GM23338 (cell line): Measurements from ENCODE around the gene ADPRHL1. TPM values are rescaled to one million over a fixed set of nuclear protein-coding genes. Genes with fewer than 3 reads are reported as not detected.

Experiments
- ATAC-seq: fragments of 200-7000 bp; cut with Tn5 transposase; 3 replicates; pipeline ENCODE4 v1.9.1; 2020
- DNase-seq: peaks from one replicate; pipeline ENCODE4 v3.0.0-alpha.2; 2015; ENCODE audit warnings: low spot score
- H2AFZ ChIP-seq: fragments of 200-600 bp; sonication (generic); 2 replicates; pipeline ENCODE4 v1.8.0; 2016; ENCODE audit warnings: antibody characterized with exemption, mild to moderate bottlenecking, moderate library complexity
- H3F3A ChIP-seq: fragments of 200-600 bp; sonication (generic); replicated peaks from 2 replicates; pipeline ENCODE4 v1.8.0; 2017; ENCODE audit warnings: antibody characterized with exemption, mixed run types, low read depth
- H3K27ac ChIP-seq: fragments of 200-600 bp; sonication (generic); 2 replicates; pipeline ENCODE4 v1.6.1; 2016; ENCODE audit warnings: low read depth
- H3K27me3 ChIP-seq: fragments of 200-600 bp; sonication (generic); 2 replicates; pipeline ENCODE4 v1.8.0; 2016; ENCODE audit warnings: mild to moderate bottlenecking, mixed run types, moderate library complexity; ENCODE audit not compliant: insufficient read depth
- H3K36me3 ChIP-seq: fragments of 200-600 bp; sonication (generic); 2 replicates; pipeline ENCODE4 v1.8.0; 2016; ENCODE audit warnings: mild to moderate bottlenecking; ENCODE audit not compliant: insufficient read depth
- H3K4me1 ChIP-seq: fragments of 200-600 bp; sonication (generic); 2 replicates; pipeline ENCODE4 v1.8.0; 2016; ENCODE audit warnings: mild to moderate bottlenecking, moderate library complexity; ENCODE audit not compliant: insufficient read depth
- H3K4me2 ChIP-seq: fragments of 200-600 bp; sonication (generic); 2 replicates; pipeline ENCODE4 v1.7.1; 2017; ENCODE audit warnings: mixed run types
- H3K4me3 ChIP-seq: fragments of 200-600 bp; sonication (generic); 2 replicates; pipeline ENCODE4 v1.6.1; 2016; ENCODE audit warnings: mixed run types
- H3K79me2 ChIP-seq: fragments of 200-600 bp; sonication (generic); replicated peaks from 2 replicates; pipeline ENCODE4 v1.8.0; 2017; ENCODE audit warnings: mild to moderate bottlenecking; ENCODE audit not compliant: insufficient read depth
- H3K9me2 ChIP-seq: fragments of 200-600 bp; sonication (generic); 2 replicates; pipeline ENCODE4 v1.8.0; 2017; ENCODE audit not compliant: insufficient read depth
- H4K20me1 ChIP-seq: fragments of 200-600 bp; sonication (generic); replicated peaks from 2 replicates; pipeline ENCODE4 v1.8.0; 2017; ENCODE audit warnings: mild to moderate bottlenecking; ENCODE audit not compliant: insufficient read depth
- H3K27ac Mint-ChIP-seq: 2 replicates; pipeline ENCODE4 v1.8.0; 2020; ENCODE audit warnings: inconsistent platforms, mild to moderate bottlenecking, moderate library complexity, mixed read lengths
- H3K27me3 Mint-ChIP-seq: 3 replicates; pipeline ENCODE4 v1.8.0; 2022; ENCODE audit warnings: low read depth, mild to moderate bottlenecking, moderate library complexity, mixed read lengths, inconsistent platforms; ENCODE audit not compliant: insufficient read depth, poor library complexity
- H3K36me3 Mint-ChIP-seq: 3 replicates; pipeline ENCODE4 v1.8.0; 2021; ENCODE audit warnings: low read depth, mild to moderate bottlenecking, inconsistent platforms, moderate library complexity, mixed read lengths
- H3K4me1 Mint-ChIP-seq: 3 replicates; pipeline ENCODE4 v1.8.0; 2020; ENCODE audit warnings: mild to moderate bottlenecking, inconsistent platforms, mixed read lengths
- H3K4me3 Mint-ChIP-seq: 3 replicates; pipeline ENCODE4 v1.8.0; 2021; ENCODE audit warnings: moderate library complexity, mild to moderate bottlenecking, inconsistent platforms, mixed read lengths
- H3K9me3 Mint-ChIP-seq: 3 replicates; pipeline ENCODE4 v1.8.0; 2020; ENCODE audit warnings: moderate library complexity, mild to moderate bottlenecking, inconsistent platforms, mixed read lengths
- NANOG ChIP-seq: IDR thresholded peaks from 2 replicates; pipeline ENCODE4 v1.6.1; 2016; ENCODE audit warnings: antibody characterized with exemption, borderline replicate concordance
- POLR2AphosphoS5 ChIP-seq: IDR thresholded peaks from 2 replicates; pipeline ENCODE4 v1.6.1; 2016; ENCODE audit warnings: antibody characterized with exemption, low read depth
- REST ChIP-seq: IDR thresholded peaks from one replicate; pipeline ENCODE4 v1.6.1; 2018; ENCODE audit warnings: antibody characterized with exemption; ENCODE audit not compliant: unreplicated experiment
- ZNF462 ChIP-seq: fragments of 250-450 bp; sonication (Bioruptor Pico); IDR thresholded peaks from 2 replicates; pipeline ENCODE4 v1.5.0; 2020; ENCODE audit warnings: mild to moderate bottlenecking, moderate library complexity
- polyA plus RNA-seq: library from polyadenylated mRNA; unstranded; fragments of >200 nt; fragmentation: Nextera tagmentation; extraction: Ambion mirVana; gene quantifications from 2 replicates; pipeline ENCODE4 v1.2.1, GENCODE V29; 2016
- total RNA-seq: library from RNA; depleted of rRNA; stranded (reverse); fragments of >200 nt; shearing (Covaris generic); gene quantifications from 2 replicates; pipeline ENCODE4 v1.2.3, GENCODE V29; 2014

Gene ADPRHL1
- total and polyA plus RNA-seq, 2 experiments from 2014 or later, result 0.80 to 1.0 TPM

GRCh38 chr13:113428871-113429607 is 24.2 kb downstream of the ADPRHL1 start:
- H3K4me3 Mint-ChIP-seq, result no peak overlapping the region
- no peaks in the 10 kb centered on the region for H3K9me2 ChIP-seq
- H3K9me3 Mint-ChIP-seq, result no peaks in the 10 kb centered on the region
- no peaks in the 10 kb centered on the region for H4K20me1 ChIP-seq
- no peak overlapping the region for H3K4me3 ChIP-seq
- no peaks in the 10 kb centered on the region for H3K4me1 ChIP-seq
- no peaks in the 10 kb centered on the region for H3F3A ChIP-seq
- H3K36me3 Mint-ChIP-seq, result no peaks in the 10 kb centered on the region
- H3K27ac ChIP-seq, result no peak overlapping the region; the same call in 1 of the 2 replicates
- no peaks in the 10 kb centered on the region for H3K79me2 ChIP-seq
- H3K4me1 Mint-ChIP-seq, result peaks cover 3% of the 10 kb centered on the region; the same call in 1 of the 3 replicates
- no peak overlapping the region for H3K27ac Mint-ChIP-seq
- H3K4me2 ChIP-seq, result no peak overlapping the region
- no peaks in the 10 kb centered on the region for H3K36me3 ChIP-seq
- DNase-seq (no peak), ATAC-seq (no peak)
- TF ChIP-seq POLR2AphosphoS5 (no peak), NANOG (no peak), ZNF462 (CRISPR knock-in tag) (no peak), REST (no peak)
- H3K27me3 ChIP-seq, result no peaks in the 10 kb centered on the region
- H3K27me3 Mint-ChIP-seq, result peaks cover 4% of the 10 kb centered on the region
- H2AFZ ChIP-seq, result no peak overlapping the region
